Effector CD4-positive, alpha-beta T cell (primary cell): Measurements from ENCODE around the gene SPNS3.

Experiments
- DNase-seq: peaks from one replicate; pipeline ENCODE4 v3.0.0-alpha.2; 2020

The SPNS3 gene

DNA sequence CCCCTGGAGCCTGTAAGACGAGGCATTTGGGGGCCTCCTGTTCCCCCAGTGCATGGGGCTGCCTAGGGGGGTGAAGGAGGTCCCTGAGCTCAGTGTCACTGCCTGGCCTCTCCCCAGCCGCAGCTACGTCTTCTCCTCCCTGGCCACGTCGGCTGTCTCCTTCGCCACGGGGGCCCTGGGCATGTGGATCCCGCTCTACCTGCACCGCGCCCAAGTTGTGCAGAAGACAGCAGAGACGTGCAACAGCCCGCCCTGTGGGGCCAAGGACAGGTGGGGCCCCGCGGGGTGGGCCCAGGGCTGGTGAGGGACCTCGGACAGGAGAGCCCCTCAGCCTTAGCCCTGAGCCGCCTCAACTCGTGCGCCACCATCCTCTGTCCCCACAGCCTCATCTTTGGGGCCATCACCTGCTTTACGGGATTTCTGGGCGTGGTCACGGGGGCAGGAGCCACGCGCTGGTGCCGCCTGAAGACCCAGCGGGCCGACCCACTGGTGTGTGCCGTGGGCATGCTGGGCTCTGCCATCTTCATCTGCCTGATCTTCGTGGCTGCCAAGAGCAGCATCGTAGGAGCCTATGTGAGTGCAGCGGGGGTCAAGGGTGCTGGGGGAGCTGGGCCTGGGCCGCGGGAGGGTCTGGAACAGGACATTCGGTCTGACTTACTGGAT is 99.3 kb downstream of the SPNS3 start:
- no peak for DNase-seq

DNA sequence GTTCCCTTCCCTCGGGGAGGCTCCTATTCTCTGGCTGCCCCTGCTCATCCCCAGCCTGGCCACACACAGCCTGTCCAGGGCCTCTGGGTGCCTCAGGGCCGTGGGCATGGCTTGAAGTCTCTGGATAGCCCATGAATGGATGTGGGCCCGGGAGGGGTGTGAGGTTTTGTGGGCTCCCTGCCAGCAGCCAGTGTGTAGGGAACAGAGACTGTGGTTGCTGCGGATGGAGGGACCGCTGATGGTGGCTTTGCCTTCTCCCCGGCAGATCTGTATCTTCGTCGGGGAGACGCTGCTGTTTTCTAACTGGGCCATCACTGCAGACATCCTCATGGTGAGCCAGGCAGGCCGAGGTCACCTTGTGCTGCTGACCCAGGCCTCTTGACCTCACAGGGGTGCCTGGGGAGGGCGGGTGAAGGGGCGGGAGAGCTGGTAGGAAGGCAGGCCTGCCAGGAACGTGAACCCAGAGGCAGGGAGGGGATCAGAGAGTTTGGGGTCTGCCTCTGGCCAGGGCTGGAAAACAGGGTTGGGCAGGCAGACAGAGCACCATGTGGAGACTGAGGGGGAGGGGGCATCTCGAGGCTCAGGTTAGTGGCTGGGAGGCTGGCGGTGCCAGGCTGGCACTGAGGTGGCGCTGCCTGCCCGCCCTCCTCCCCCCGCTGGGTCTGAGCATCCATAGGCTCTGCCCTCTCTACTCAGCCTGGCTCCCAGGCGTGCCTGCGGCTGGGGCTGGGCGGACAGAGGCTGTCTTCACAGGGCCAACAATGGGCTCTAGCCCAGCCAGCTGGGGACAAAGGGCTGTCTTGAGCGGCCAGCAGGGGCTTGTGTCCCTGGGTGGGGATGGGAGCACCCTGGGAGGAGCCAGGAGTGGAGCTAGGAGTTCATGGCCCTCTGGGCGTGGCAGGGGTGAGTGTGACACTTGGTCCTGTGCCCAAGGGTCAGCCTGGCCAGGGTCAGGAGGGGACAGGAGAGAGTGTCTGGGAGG is 100.1 kb downstream of the SPNS3 start:
- no peak for DNase-seq

DNA sequence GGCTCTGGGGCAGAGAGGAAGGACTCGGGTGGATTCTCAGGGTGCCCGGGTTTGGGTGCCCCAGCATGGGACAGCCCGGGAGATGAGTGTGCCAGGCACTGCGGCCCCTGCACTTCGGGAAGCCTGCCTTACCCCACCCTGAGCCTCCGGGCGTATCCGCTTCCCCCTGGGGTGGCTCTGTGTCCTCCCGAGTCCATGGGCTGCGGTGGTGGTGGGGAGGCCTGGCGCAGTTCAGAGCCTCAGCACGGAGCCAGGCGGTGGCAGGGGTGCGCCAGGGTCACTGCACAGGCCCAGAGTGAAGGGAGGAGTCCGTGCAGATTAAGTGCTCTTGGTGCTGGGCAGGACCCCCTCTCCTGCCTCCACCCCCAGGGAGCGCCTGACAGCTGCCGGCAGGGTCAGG is 100.8 kb downstream of the SPNS3 start:
- no peak for DNase-seq

DNA sequence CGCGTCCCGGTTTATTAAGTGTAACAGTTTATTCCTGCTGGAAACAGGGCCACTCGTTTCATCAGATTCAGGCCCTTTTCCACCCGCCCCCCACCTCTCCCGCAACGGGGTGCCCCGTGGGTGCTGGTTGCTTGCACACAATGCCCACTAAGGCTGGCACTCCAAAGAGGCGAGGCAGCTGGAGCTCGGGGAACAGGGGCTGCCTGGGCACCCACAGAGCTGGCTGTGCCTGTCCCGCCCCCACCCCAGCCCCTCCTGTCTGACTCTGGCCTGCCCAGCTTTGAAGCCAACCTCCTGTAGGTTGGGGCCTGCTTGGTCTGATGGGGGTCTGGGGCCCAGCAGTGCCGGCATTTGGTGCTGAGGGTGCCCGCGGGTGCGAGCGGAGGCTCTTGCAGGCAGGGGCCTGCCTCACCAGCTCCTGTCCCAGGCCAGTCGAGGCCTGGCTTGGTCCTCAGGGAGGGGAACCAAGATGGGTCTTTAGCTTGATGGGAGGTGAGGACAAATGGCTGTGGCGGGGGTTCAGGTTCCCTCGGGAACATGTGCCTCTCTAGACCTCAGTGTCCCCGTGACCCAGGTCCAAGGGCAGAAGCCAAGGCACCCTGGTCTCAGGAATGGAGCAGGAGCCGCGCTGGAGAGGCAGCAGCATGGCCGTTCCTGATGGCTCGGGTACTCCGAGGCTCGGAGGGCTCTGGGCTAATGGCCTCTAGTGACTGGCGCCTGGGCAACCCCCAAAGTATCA is 101.4 kb downstream of the SPNS3 start:
- no peak for DNase-seq

- no peak for DNase-seq
Measured at GRCh38 chr17:4535667-4536258, 102.0 kb downstream of the SPNS3 start.

DNA sequence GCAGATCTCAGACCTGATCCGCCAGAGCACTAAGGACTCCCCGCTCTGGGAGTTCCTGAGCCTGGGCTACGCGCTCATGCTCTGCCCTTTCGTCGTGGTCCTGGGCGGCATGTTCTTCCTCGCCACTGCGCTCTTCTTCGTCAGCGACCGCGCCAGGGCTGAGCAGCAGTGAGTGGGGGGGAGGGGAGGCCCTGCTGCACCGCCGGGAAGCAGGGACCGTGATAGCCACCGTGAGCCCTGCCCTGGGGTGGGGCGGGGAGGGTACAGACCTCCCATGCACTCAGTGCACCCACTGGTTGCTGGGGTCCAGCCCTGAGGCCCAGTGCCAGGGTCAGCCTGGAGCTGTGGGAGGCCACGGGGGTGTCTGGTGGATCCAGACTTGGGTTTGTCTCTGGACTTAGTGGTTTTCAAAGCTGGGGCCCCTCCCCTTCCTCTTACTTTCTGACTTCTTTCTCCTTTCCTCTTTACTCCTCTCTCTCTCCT is 102.6 kb downstream of the SPNS3 start:
- DNase-seq = no peak

DNA sequence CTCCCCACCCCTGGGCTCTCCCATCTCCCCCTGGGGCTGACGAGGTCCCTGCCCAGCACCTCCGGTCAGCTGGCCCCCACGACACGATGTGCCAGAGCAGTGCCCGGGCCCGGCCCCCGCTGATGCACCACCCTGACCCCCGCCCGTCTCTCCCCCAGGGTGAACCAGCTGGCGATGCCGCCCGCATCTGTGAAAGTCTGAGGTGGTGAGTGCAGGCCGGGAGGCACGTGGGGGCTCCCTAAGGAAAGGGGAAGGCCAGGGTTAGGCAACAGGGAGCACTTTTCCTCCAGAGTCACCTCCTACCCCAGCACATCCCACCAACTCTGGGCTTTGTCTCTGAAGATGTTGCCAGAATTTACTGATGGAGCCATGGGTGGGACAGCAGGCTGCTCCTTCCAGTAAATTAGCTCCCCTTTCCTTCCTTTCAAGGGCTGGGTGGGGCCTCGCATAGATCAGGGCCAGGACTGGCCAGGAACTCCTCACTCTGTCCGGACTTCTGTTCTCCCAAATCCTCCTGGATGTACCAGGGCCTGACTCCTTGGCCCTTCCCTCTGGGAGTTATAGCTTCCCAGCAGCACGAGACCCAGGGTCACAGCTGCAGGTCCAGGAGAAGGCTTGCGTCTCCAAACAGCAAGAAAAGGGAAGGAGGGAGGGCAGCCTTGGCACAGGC is 103.1 kb downstream of the SPNS3 start:
- DNase-seq = no peak
